OCI-LY7 (cell line): ENCODE measurements around the gene MIEF1. TPM values are rescaled to one million over a fixed set of nuclear protein-coding genes. Genes with fewer than 3 reads are reported as not detected.

Source experiments
- BruUV-seq: library from RNA; stranded (reverse); fragments of 400-500 nt; replicated peaks from 2 replicates; lab custom pipeline; 2021; lab: Mats Ljungman, UMichigan
- CTCF ChIA-PET: fragments of 300-600 bp; sonication (Branson Sonifier 250); formaldehyde crosslinking; loops from one replicate; lab custom pipeline; 2022; ENCODE audit warnings: antibody characterized with exemption; ENCODE audit not compliant: unreplicated experiment; lab: Charles Lee
- POLR2A ChIA-PET: fragments of 300-600 bp; sonication (Branson Sonifier 250); formaldehyde crosslinking; loops from one replicate; lab custom pipeline; 2022; ENCODE audit warnings: antibody characterized with exemption; lab: Charles Lee
- DNase-seq: peaks from one replicate; pipeline ENCODE4 v3.0.0-alpha.2; 2015; ENCODE audit warnings: low spot score
- H2AFZ ChIP-seq: fragments of 200-600 bp; sonication (generic), shearing (Covaris generic); 2 replicates; pipeline ENCODE4 v1.6.1; 2014; ENCODE audit warnings: mild to moderate bottlenecking, antibody characterized with exemption, low read length, moderate library complexity
- H3K27ac ChIP-seq: fragments of 200-600 bp; sonication (generic); 2 replicates; pipeline ENCODE4 v1.5.1; 2014; ENCODE audit warnings: mixed run types, low read depth, mild to moderate bottlenecking, moderate library complexity, low read length, inconsistent platforms; ENCODE audit not compliant: poor library complexity, severe bottlenecking
- H3K36me3 ChIP-seq: fragments of 200-600 bp; sonication (generic); 2 replicates; pipeline ENCODE4 v1.6.1; 2014; ENCODE audit warnings: mild to moderate bottlenecking, antibody characterized with exemption, low read length, moderate library complexity, mixed read lengths; ENCODE audit not compliant: insufficient read depth
- H3K4me1 ChIP-seq: fragments of 200-600 bp; sonication (generic); 2 replicates; pipeline ENCODE4 v1.5.1; 2014; ENCODE audit warnings: mild to moderate bottlenecking, low read length; ENCODE audit not compliant: insufficient read depth, poor library complexity, severe bottlenecking
- H3K4me2 ChIP-seq: fragments of 200-600 bp; sonication (generic); 2 replicates; pipeline ENCODE4 v1.6.1; 2014; ENCODE audit warnings: mild to moderate bottlenecking, low read length
- H3K4me3 ChIP-seq: fragments of 200-600 bp; sonication (generic); 2 replicates; pipeline ENCODE4 v1.5.1; 2014; ENCODE audit warnings: mild to moderate bottlenecking, low read depth, low read length; ENCODE audit not compliant: poor library complexity, severe bottlenecking
- H3K79me2 ChIP-seq: fragments of 200-600 bp; sonication (generic); 2 replicates; pipeline ENCODE4 v1.6.1; 2016; ENCODE audit warnings: low read depth, mild to moderate bottlenecking, low read length, moderate library complexity, mixed read lengths; ENCODE audit not compliant: insufficient read depth
- H3K9me2 ChIP-seq: fragments of 200-600 bp; sonication (generic); 2 replicates; pipeline ENCODE4 v1.6.1; 2016; ENCODE audit warnings: mild to moderate bottlenecking, low read length, mixed read lengths; ENCODE audit not compliant: insufficient read depth
- H3K9me3 ChIP-seq: fragments of 200-600 bp; sonication (generic); 2 replicates; pipeline ENCODE4 v1.6.1; 2014; ENCODE audit warnings: mild to moderate bottlenecking, mixed run types, low read length, mixed read lengths
- H4K20me1 ChIP-seq: fragments of 200-600 bp; sonication (generic); 2 replicates; pipeline ENCODE4 v1.6.1; 2014; ENCODE audit warnings: mild to moderate bottlenecking, antibody characterized with exemption, low read length, moderate library complexity, mixed read lengths; ENCODE audit not compliant: insufficient read depth
- CTCF ChIP-seq: fragments of 200-600 bp; sonication (generic); conservative IDR thresholded peaks from 2 replicates; pipeline ENCODE4 v1.5.1; 2014; ENCODE audit warnings: mild to moderate bottlenecking, antibody characterized with exemption, low read length, moderate library complexity, mixed read lengths
- EZH2phosphoT487 ChIP-seq: fragments of 200-600 bp; sonication (generic); IDR thresholded peaks from 2 replicates; pipeline ENCODE4 v1.6.1; 2018; ENCODE audit warnings: low read depth, borderline replicate concordance, mild to moderate bottlenecking, mixed run types, antibody characterized with exemption, low read length, moderate library complexity, mixed read lengths
- intact Hi-C: fragments of 100-400 bp; cut with micrococcal nuclease; formaldehyde crosslinking; loops from one replicate; pipeline ENCODE4 v1.10.0; 2022; ENCODE audit not compliant: unreplicated experiment
- total RNA-seq, 2 experiments: library from RNA; depleted of rRNA in 1 of 2; stranded (reverse); fragments of >200 nt in 1 of 2; shearing (Covaris generic) in 1 of 2; gene quantifications; 2 replicates each; pipeline ENCODE4 v1.2.3, GENCODE V29; 2014 to 2022

Gene MIEF1
- total RNA-seq, 2 experiments from 2014 or later, result 32.5 to 55.0 TPM

- intact Hi-C loops, result no loop called here
- no peaks in the 10 kb centered on the region for H3K36me3 ChIP-seq
- TF ChIP-seq EZH2phosphoT487 (no peak), CTCF (no peak)
Observed at GRCh38 chr22:39558950-39559349, 56.9 kb downstream of the MIEF1 start.

GRCh38 chr22:39559456-39560105 lies 57.5 kb downstream of the MIEF1 start:
- no TSS peak for BruUV-seq
- intact Hi-C loops, result no loop called here
- POLR2A ChIA-PET, result no interaction called here

More at GRCh38 chr22:39558950-39559349, 56.9 kb downstream of the MIEF1 start:
- H3K9me3 ChIP-seq, result no peaks in the 10 kb centered on the region
- H3K4me2 ChIP-seq, result no peak overlapping the region
- no peak overlapping the region for H3K27ac ChIP-seq
- no peaks in the 10 kb centered on the region for H3K79me2 ChIP-seq
- H3K9me2 ChIP-seq, result no peaks in the 10 kb centered on the region
- POLR2A ChIA-PET, result no interaction called here
- no peak overlapping the region for H3K4me3 ChIP-seq
- no peaks in the 10 kb centered on the region for H3K4me1 ChIP-seq
- H4K20me1 ChIP-seq, result no peaks in the 10 kb centered on the region
- CTCF ChIA-PET, result interaction anchor here (0.6 kb wide), 1 partner anchor 141 kb away, joined by 5 read pairs; no protein-coding TSS in a partner anchor
- BruUV-seq, result no TSS peak
- no peak overlapping the region for H2AFZ ChIP-seq
- no peak for DNase-seq

More at GRCh38 chr22:39559456-39560105, 57.5 kb downstream of the MIEF1 start:
- CTCF ChIA-PET, result interaction anchor here (0.6 kb wide), 1 partner anchor 442 kb away, joined by 3 read pairs; no protein-coding TSS in a partner anchor
- Histone ChIP-seq H3K9me2 (no peaks in the 10 kb centered on the region), H3K4me2 (no peak overlapping the region), H3K27ac (no peak overlapping the region), H4K20me1 (no peaks in the 10 kb centered on the region), H3K79me2 (no peaks in the 10 kb centered on the region), H3K4me1 (no peaks in the 10 kb centered on the region), H3K4me3 (no peak overlapping the region), H2AFZ (no peak overlapping the region), H3K9me3 (no peaks in the 10 kb centered on the region), H3K36me3 (no peaks in the 10 kb centered on the region)
- DNase-seq, result peak; percentile 22
- no peak for TF ChIP-seq EZH2phosphoT487
- TF ChIP-seq CTCF, result peak; percentile 77
